ENCODE data around the gene EOLA2.
"Not testable (repeated sequence)": the region's sequence is repeated elsewhere in the genome, so short reads cannot be mapped to it uniquely, and the experiment has no call there.

EOLA2 gene

GRCh38 chrX:149938427-149938880 lies at the start of gene EOLA2:
Gene EOLA2 (minus strand): TSS chrX:149938491. CDS start chrX:149933874, 4,617 bp downstream.
- peak; percentile 93 for DNase-seq (ENCODE audit: low spot score)

DNA sequence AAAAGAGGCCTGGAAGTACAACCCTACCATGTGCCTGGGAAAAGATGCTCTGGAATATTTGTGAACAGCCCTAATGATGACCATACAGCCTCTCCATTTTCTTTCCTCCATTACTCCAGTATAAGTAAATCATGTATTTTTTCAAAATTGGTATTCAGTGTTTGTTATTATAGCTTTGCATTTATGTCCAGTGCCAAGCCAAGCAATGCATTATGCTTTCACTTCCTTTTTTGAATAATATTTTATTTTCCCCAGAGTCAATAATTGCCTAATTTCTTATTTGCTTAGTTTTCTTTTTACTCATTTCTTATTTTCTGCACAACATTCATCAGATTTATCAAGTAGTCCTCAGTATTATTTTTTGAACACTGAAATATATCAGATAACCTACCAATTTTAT lies 49.3 kb upstream of the EOLA2 start:
- no peak for DNase-seq (ENCODE audit: low spot score)

GRCh38 chrX:149984411-149984810 lies 46.1 kb upstream of the EOLA2 start:
- DNase-seq (ENCODE audit: low spot score) = no peak

DNA sequence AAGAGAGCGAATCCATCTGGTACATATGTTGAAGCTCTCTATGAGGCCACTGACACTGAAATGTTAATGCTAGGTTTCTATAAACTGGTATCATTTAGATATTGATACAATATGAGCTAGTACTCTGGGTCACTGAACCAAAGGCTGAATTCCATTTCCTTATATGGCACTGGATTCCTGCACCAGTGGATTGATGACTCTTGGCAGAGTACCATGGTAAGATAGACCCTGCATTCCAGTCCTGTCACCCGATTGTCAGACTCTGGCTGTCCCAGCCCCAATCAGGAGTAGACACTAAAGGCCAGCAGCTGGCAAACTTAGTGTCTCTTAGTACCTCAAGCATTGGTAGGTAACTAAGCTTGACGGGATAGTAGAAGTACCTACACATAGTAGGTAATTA lies 44.0 kb upstream of the EOLA2 start:
- no peak for DNase-seq (ENCODE audit: low spot score)

DNA sequence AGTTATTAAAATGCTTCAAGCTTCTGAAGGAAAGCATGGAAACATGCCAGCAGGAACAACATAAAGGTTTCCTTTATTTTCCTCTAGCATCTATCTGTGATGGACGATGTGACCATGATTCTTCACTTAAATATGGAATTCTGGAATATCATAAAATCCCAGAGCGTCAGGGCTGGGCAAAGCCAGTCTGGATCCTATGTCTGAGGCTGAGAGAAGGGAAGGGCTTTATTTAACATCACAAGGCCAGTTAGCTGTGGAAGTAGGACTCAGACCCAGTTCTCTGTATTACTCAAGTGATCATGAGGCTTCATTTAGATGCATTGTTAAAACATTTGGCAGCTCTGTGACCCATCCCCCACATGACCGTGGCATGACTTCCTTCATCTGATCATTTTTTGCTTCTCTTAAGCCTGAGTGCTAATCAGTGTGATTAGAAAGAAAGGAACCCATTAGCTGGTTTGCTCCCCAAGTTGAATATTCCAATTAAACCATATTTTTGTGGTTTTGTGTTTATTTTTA lies 40.9 kb upstream of the EOLA2 start:
- no peak for DNase-seq (ENCODE audit: low spot score)

GRCh38 chrX:149962859-149963757 lies 24.8 kb upstream of the EOLA2 start:
- DNase-seq (ENCODE audit: low spot score) = peak; percentile 5

- no peak for DNase-seq (ENCODE audit: low spot score)
Observed at GRCh38 chrX:149962010-149962409, 23.7 kb upstream of the EOLA2 start.

- DNase-seq (ENCODE audit: low spot score) = no peak
Observed at GRCh38 chrX:149961572-149961971, 23.3 kb upstream of the EOLA2 start.

DNA sequence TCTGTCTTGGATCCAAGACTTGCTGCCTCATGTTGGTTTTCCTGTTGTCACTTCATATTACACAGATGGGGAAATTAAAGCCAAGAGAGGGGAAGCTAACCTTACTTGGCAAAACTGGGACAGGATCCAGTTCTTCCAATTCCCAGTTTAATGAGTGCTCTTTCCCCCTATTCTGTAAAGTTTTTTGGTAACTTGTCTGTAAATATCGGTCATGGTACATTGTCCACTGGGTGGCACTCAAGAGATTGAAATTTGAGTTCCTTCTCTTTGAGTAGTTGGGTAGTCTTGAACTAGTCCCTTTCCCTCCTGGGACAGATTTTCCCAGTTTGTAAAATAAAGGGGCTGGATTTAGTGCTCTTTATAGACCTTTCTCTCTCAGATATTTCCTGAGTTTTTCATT lies 12.4 kb upstream of the EOLA2 start:
- no peak for DNase-seq (ENCODE audit: low spot score)

DNA sequence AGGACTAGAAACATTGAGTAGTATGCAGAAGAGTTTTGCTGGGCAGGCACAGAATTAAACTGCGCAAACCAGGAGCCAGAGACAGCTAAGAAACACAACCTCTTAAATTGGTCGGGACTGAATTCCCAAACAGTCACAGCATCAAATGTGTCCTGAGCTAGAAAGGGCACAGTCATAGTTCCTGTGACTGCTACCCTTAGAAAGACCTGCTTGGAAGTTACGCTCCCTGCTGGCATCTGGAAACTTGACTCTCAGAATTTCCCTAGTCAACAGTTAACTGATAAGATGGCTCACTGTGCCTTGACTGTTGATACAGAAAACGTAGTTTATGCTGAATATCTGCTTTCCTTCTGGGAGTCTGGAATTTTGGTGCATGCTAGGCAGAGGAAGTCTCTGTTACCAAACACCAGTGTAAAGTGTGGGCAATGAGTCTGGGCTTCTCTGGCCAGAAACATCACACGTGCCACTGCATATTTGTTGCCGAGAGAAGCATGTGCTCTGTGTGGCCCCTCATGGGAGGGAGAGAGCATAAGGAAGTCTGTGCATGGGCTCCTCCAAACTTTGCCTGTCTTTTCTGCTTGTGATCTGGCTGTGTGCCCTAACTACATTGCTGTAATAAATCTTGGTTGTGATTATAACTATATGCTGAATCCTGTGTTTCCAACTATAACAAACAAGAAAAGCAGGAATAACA lies 11.6 kb upstream of the EOLA2 start:
- DNase-seq (ENCODE audit: low spot score) = no peak

DNA sequence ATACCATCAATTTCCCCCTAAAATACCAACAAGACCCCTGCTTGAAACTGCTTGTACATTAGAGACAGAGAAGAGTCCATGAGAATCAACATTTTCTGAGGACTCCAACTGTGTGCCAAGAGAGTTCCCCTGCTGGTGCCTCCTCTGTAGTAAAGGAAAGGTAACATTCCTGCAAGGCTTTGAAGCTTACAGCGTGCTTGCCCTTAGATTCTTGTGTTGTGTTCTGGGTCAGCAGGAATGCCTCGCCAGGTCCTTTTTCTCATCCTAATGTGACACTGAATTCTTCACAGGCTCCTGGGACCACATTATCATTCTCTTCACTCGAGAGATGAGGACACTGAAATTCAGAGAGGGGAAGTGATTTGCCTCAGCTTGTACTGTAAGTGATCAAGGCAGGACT lies 9.7 kb upstream of the EOLA2 start:
- DNase-seq (ENCODE audit: low spot score) = no peak

GRCh38 chrX:149946932-149947331 lies 8.6 kb upstream of the EOLA2 start:
- not testable (repeated sequence) for DNase-seq (ENCODE audit: low spot score)

- not testable (repeated sequence) for DNase-seq (ENCODE audit: low spot score)
Observed at GRCh38 chrX:149945820-149946219, 7.5 kb upstream of the EOLA2 start.

GRCh38 chrX:149945087-149945670 lies 6.9 kb upstream of the EOLA2 start:
- DNase-seq (ENCODE audit: low spot score) = not testable (repeated sequence)

DNA sequence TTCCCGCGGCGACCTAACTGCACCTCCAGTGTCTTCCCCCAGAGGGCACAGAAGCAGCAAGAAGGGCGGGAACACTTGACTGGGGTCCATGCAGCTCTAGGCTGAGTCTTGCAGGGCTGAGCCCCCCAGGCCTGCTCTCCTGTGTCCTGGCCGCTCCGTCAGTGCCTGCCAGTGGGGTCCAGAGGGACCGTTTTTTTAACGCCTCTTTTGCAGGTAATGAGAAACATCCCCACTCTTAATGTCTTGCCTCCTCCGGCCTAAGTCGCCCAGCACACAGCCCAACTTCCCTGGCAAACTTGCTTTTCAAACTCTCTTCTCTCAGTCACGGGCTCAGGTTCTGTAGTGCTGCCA lies 2.4 kb upstream of the EOLA2 start:
- DNase-seq (ENCODE audit: low spot score) = not testable (repeated sequence)

DNA sequence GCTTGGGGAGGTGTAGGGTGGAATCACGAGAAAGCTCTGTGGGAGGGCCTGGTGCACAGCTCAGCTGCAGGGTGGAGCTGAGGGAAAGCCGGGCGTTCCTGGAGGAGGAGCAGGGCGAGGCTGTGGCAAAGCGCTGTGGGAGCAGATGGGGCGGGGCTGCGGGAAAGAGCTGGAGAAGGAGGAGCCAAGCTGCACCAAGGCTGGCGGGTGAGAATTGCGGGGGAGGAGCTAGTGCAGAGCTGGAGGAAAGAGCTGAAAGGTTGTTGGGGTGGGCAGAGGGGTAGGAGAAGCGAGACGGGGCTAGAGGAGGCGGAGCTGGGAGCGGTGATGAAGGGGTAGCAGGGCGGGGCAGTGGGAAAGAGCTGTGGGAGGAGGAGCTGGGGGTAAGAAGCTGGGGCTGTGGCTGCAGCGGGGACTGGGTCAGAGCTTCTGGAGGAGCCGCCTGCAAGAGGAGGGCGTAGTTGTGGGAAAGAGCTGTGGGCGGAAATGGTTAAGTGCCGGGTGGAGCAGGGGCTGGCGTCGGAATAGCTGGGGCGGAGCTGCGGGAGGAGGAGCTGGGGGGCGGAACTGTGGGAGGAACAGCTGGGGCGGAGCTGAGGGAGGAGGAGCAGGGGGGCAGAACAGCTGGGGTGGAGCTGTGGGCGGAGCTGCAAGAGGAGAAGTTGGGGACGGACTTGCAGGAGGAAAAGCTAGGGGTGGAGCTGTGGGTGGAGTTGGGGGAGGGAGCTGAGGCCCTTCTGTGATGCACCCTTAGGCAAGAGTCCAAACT lies 1.8 kb upstream of the EOLA2 start:
- DNase-seq (ENCODE audit: low spot score) = peak; percentile 93

DNA sequence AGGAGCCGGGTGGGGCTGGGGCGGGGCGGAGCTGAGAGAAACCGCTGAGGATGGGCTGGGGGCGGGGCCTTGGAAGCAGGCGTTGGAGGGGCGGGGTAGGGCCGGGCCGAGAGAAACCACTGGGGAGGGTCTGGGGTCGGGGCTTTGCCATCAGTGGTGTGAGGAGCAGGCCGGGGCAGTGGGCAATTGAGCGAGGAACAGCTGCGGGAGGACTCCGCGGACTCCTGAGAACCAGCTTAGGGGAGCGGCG lies 1.3 kb upstream of the EOLA2 start:
- no peak for DNase-seq (ENCODE audit: low spot score)

DNA sequence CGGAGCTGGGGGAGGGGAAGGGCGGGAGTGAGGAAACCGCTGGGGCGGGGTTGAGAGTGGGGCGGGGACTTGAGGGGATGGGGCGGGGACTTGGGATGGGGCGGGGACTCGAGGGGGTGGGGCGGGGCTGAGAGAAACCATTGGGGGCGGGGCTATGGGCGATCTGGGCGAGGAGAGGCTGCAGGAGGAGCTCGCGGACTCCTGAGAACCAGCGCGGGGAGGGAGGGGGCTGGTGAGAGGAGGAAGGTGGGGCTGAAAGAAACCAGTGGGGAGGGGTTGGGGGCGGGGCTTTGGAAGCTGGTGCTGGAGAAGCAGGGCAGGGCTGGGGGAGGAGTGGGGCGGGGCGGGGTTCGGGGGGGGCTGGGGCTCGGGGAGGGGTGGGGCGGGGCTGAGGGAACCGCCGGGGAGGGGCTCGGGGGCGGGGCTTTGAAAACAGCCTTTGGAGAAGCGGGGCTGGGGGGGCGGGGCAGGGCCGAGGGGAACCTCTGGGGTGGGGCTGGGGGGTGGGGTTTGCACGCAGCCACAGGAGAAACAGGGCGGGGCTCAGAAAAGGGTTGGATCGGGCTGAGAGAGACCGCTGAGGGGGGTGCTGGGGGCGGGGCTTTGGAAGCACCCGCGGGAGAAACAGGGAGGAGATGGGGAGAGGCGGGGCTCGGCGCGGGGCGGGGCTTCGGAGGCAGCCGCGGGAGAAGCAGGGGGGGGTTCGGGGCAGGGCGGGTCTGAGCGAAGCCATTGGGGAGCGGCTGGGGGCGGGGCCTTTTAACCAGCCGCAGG lies 777 bp upstream of the EOLA2 start:
- DNase-seq (ENCODE audit: low spot score) = peak; percentile 88

DNA sequence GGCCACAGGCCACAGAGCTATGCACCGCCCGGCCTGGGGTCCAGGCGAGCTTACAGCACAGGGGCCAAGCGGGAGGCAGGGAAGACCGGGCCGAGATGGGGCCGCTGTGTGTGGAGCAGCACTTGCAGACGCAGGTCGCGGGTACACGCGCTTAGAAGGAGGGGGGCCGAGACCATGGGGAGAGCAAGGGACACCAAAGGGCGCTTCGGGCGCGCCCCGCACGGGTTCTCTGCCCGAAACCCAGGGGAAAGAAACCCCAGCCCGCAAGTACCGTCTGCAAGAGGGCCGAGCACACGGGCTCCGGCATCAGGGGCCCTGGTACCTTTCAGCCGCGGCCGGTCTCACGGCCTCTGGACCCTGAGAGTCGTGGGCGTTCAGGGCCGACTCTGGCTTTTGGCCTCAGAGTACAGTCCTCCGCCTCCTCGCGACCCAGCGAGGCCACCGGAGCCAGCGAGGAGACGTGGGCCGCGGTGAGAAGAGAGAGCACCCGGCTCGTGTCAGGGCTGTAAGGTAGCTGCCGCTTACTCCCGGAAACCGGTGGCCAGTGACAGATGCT lies 342 bp downstream of the EOLA2 start:
- DNase-seq (ENCODE audit: low spot score) = no peak

DNA sequence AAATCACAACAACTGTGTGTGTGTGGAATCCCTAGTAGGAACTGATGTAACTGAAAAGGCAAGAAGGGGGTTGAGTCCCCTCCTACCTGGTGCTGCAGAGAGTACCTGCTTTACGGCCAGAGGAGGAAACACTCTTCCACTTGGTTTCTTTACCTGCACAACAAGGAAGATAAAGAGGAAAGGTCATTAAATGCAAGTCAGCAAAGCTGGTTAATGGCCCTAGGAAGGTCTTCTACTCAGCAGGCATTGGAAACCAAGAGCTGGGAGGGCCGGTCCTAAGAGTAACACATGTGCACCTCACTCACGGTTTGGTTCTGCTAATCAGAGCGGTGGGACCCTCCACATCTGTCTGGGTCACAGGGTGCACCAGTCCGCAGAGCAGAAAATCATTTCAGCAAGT lies 963 bp downstream of the EOLA2 start:
- DNase-seq (ENCODE audit: low spot score) = not testable (repeated sequence)

DNA sequence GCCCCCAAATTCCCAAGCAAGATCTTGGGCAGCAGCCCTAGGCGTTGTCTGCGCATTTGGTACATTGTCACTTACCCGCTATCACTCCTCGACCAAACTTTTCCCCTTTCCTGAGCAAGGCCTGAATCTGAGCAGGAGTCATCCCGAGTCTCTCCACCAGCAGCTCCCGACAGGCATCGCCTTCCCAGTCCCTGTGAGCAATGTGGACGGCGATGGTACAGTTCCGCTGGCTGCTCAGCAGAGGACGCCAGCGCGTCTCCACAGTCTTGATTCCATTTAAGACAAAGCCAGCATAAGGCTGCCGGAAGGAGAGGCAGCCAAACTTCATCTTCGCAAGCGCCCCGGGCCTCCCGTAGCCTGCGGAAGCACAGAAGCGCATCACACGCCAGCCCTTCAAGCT lies 4.7 kb downstream of the EOLA2 start:
- not testable (repeated sequence) for DNase-seq (ENCODE audit: low spot score)

All from CD4-positive, alpha-beta T cell treated with Interleukin-15 for 4 hours (primary cell).